Erythroblast (primary cell): ENCODE data around the gene TBC1D30.
"Not testable (repeated sequence)": the region's sequence is repeated elsewhere in the genome, so short reads cannot be mapped to it uniquely, and the experiment has no call there.

Source experiments
- DNase-seq, 2 experiments: peaks; one replicate each; lab custom pipeline; 2025; lab: John Stamatoyannopoulos, UW
- GATA1 ChIP-seq: IDR thresholded peaks from 2 replicates; pipeline ENCODE4 v1.6.1; 2011; ENCODE audit warnings: low read depth, mild to moderate bottlenecking, control low read depth, low read length, moderate library complexity
- POLR2A ChIP-seq: IDR thresholded peaks from 2 replicates; pipeline ENCODE4 v1.6.1; 2011; ENCODE audit warnings: mild to moderate bottlenecking, low read length

TBC1D30 gene

DNA sequence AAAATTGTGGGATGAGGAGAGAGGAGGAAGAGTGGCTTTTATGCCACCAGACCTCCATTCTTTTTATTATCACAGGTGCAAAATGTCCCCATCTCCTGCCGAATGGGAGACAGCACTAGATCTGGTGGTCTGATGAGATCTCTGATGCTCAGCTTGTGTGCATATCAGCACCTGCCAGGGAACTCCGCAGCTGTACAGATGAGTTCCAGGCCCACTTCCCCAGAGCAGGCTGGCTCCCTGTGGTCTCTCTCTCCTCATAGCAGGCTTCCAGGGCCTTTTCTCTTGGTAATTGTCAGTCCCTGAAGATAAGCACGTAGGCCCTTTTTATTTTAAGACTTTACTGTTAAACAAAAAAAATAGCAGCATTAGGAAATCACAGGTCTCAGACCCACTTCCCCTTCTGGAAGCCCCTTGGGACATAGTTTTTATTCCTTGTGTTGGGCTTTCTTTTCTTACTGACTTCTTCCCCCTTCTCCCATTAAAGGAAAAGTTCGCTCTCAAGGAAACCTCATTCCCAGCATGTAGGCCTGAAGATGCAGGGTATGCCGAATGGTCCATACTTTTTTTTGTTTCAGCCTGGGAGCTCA, 4.5 kb upstream of the TBC1D30 start:
- TF ChIP-seq POLR2A: no peak
- no peak for TF ChIP-seq GATA1
- no peak for DNase-seq

DNA sequence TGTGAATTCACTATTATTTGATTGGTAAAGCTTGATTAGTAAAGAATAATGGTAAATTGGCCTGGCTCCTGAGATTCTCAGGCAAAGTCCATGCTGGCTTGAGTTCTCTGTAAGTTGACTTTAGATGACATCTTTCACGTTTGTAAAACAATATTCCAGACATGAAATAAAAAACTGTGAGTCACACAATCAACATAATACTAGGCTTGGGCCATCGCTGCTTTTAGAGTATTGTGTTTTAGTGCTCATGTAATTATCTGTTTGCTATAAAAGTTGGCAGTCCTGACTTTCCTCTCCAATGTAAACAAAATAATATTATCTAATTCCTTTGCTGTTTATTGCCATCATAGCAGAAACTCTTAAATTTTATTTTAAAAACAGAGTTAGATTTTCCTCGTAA, 3.9 kb upstream of the TBC1D30 start:
- DNase-seq: no peak
- TF ChIP-seq POLR2A (no peak), GATA1 (no peak)

DNA sequence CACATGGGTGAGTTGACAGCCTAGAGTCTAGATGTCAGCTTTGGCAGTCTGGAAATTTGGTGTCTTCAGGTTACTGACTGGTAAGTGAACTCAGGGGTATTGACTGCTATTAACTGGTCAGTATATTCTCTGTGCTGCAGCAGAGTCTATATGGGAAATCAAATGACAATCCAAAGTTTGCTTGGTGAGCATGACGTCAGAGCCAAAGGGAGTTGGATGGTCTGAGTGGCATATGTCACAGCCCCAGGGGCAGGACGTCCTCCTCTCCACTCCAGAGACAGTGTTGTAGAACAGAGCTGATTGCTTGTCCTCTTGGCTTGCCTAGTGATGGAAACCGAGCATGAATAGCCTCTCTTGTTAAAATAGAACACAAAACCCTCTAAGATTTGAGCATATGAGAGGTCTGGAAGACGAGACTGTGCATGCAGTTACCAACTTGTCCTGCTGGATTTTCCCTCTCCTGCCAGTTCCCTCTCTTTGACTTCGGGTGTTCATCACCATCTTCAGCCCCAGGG, 3.3 kb upstream of the TBC1D30 start:
- no peak for TF ChIP-seq GATA1
- no peak for TF ChIP-seq POLR2A
- no peak for DNase-seq

DNA sequence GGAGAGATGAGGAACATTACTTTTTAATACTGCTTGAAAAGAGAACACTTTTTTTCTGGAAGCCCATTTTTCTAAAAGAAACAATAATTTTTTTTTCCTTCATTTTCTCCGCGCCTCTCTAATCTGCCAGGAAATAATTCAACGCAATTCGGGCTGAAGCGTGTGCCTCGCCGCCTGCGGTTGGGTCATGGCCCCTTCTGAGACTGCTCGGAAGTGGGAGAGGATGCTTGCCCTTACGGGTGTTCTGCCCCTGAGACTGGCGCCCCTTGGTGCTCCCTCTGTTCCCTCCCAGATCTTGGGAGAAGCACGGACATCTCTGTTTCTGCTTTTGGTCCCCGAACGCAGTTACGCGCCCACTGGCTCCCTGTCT, 332 bp upstream of the TBC1D30 start:
- TF ChIP-seq GATA1: no peak
- TF ChIP-seq POLR2A: no peak
- DNase-seq: no peak

DNA sequence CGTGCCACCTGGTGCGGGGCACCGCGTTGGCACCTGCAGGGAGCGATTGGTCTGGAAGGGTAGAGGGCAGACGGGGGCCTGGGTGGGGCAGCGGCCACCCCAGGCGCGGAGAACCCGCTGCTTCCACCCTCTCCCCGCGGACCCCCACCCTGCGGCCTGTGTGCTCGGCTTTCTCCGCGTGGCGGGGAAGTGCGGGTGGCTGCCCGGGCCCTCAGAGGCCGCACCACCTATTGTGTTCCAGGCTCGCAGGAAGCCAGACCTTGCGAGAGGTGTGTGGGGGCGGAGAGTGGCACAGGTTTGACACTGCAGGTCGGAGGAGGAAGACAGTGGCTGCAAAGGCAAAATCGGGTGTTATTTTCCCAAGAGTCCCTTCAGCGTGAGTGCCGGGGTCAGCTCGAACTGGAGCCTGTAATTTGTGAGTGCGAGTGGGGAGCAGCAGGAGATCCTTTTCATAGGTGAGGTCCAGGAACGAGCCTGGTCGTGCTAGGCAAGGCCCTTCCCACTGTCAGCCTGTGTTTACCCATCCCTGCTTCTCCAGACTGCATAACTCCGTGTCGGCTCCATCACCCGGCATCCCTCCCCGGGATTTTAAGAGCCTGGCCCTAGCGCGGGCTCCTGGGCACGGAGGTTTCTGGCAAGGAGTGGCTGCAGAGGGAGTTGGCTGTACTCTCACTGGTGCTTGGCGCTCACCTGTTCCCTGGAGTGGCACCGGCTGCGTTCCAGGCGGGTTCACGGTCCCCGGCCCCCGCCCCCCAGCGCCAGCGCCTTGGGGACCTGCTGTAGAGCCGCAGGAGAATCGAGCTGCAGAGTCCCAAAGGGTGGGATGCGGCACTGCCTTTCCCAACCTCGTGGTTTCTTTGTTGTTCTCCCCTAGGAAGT, 935 bp downstream of the TBC1D30 start:
- no peak for DNase-seq
- TF ChIP-seq GATA1 (no peak), POLR2A (no peak)

DNA sequence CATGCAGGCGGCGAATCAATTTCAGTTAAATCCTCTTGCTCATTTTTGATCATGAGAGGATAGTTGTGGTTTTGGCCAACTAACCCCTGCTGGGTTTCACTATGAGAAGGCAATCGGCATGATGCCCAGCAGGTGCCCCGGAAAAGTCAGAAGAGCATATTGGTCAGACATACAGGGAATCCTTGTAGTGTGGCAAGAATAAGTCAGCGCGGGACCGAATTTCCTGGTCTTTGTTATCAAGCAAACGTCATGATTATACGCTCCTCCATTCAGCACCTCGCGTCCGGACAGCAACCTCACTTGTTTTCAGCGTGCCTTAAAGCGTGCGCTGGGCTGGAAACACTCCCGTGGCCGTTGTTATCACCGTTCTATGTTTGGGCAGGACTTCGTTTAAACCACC, 1.8 kb downstream of the TBC1D30 start:
- TF ChIP-seq POLR2A (no peak), GATA1 (no peak)
- peak; percentile 38 to 51 for DNase-seq

DNA sequence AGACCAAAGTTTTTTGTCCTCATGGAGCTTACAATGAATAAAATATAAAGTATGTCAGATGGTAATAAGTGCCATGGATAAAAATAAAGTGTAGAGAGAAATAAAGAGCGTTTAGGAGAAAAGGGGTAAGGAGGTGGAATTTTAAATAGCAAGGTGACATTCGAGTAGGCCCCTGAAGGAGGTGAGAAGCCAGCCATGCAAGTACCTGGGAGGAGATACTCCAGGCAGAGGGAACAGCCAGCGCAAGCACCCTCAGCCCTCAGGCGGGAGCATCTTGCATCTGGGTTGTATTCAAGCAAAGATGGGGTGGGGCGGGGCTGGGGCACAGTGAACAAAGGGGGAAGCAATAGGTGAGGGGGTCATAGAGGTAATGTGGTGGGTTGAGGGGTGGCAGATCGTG, 4.3 kb downstream of the TBC1D30 start:
- no peak for DNase-seq
- no peak for TF ChIP-seq POLR2A
- TF ChIP-seq GATA1: no peak

DNA sequence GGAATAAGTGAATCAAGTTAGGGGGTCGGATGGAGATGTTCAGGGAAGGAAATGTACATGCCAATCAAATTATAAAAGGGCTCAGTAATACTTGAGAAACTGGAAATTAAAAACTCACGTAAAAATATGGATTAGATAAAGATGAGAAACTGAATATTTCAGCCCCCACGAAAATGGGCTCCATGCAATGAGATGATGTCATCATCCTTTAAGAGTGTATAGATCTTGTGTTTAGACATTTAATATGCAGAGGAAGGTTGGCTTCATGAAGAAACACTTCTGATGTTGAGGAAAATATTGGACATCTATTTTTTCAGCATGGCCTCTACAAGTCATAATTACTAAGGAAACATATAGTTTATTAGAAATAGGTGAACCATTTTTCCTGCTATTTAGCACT, 9.5 kb downstream of the TBC1D30 start:
- TF ChIP-seq GATA1: no peak
- TF ChIP-seq POLR2A: no peak
- no peak for DNase-seq

DNA sequence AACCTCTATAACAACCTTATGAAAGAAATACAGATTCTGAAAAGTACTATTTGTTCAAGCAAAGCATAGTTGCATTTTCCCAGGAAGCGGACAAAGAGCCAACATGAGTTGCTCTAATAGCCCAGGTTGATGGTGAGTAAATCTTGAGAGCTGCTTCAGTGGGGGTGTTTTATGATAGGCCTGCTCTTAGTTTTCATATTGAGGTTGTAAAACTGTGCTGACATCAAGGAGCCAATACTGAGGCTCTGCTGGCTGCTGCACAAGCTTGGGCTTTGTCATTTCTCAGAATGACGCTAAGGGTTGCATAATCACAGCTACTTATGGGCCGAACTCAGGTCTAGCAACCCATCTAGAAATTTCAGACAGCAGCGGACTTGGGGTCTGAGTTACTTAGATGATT, 11.5 kb downstream of the TBC1D30 start:
- DNase-seq: no peak
- TF ChIP-seq GATA1 (no peak), POLR2A (no peak)

DNA sequence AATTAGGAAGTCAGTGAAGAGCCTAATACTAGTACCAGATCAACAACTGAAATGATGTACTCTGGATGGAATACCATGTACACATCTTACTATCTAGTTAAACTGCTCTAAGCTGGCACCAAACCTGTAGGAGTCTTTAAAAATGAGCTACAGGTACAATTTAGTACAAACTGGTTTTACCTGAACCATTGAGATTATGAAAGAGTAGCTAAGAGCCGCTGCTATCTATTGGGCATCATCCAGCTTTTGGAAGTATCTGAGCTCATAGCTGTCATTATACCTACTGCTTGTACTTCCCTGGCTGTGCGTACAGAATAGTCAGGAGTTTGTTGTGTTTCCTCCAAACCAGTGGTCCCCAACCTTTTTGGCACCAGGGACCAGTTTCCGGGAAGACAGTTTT, 12.4 kb downstream of the TBC1D30 start:
- no peak for DNase-seq
- TF ChIP-seq GATA1 (no peak), POLR2A (no peak)

DNA sequence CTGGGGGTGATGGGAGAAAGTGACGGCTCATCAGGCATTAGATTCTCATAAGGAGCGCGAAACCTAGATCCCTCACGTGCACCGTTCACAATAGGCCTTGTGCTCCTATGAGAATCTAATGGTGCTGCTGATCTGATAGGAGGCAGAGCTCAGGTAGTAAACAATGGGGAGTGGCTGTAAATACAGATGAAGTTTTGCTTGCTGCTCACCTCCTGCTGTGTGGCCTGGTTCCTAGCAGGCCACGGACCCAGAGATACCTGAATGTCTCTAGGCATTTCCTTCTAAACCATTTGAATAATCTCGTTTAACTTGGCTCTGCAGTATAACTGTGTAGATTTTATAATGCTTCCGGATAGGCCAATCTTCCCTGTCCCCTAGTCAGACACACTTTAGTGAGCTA, 13.0 kb downstream of the TBC1D30 start:
- DNase-seq: no peak
- TF ChIP-seq POLR2A (no peak), GATA1 (no peak)

DNA sequence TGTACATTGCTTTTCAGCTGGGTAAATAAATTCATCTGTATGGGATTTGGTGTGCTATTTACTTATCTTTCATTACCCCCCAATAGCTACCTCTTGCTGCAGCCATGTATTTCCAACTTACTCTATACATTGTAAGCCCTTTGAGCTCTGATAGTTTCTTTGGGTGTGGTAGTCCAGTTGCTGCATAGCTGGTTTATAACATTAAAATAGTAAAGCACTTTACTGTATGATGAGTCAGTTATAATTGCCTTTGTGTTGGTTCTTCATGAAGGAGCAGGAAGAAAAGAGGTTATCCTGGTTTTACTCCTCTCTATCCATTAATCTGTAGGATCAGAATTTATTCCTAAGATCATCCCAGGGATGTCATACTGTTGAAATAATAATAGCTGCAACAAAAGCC, 15.7 kb downstream of the TBC1D30 start:
- TF ChIP-seq GATA1 (no peak), POLR2A (no peak)
- DNase-seq: no peak

DNA sequence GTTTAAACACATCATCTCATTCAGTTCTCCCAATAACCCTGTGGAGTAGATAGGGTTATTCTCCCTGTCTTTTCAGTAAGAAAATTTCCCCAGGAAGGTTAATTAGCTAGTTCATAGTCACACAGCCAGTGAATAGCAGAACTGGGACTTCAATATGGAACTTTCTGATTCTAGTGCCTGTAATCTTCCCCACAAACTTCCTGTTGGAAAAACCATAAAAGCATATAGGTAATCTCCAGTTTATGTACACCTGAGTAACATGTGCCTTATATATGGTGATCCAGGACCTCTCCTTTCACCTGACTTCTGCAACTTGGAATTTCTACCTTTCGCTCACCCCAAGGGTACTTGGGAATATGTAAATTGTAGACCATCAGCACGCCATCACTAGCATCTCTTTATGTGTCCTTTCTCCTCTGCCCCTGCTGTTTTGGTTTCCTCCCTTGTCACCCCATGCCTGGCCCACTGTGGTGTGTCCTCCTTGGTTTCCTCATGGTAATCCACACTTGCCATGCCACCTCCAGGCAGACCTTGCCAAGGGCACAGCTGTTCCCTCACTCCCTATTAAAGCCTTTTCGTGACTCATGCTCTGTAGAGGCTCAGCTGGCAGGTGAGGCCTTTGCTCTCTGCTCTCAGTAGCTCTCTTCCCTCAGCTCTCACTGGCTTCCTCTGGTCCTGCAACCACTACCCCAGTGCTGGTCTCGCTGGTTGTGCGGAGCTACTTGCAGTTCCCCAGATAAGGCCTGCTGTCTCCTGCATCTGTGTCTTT, 16.7 kb downstream of the TBC1D30 start:
- TF ChIP-seq POLR2A: no peak
- TF ChIP-seq GATA1: no peak
- DNase-seq: no peak

DNA sequence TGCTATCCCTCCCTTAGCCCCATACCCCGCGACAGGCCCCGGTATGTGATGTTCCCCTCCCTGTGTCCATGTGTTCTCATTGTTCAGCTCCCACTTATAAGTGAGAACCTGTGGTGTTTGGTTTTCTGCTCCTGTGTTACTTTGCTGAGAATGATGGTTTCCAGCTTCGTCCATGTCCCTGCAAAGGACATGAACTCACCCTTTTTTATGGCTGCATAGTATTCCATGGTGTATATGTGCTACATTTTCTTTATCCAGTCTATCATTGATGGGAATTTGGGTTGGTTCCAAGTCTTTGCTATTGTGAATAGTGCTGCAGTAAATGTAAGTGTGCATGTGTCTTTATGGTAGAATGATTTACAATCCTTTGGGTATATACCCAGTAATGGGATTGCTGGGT, 24.0 kb downstream of the TBC1D30 start:
- DNase-seq: not testable (repeated sequence)

DNA sequence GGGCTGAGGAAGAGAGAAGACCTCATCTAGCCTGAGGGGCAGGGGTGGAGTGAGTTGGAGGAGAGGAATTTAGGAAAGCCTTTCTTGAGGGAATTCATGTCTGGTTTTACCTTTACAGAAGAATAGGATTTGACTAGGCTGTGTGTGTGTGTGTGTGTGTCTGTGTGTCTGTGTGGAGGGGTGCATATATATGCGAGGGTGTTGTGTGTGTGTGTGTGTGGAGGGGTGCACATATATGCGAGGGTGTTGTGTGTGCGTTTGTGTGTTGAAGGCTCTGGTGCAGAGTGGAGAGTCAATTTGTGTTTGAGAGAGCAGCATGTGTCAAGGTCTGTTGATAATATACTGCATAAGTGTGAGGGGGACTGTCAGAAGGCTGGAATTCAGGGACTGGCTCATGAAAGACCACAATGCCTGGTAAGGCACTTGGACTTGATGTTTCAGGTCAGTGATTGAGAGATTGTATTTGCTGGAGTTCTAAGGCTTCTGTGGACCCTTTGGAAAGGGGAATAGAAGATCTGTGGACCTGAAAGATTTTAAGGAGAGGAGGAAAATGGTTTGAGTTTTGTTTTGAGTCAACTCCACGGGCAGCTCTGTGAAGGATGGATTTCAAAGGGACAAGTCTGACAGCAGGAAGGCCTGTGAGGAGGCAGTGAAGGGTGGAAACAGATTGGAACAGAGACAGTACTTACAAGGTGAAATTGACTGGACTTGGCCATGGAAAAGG, 34.6 kb downstream of the TBC1D30 start:
- TF ChIP-seq POLR2A (no peak), GATA1 (no peak)
- no peak for DNase-seq
